ENCODE measurements around the gene TMC4.
"Not testable (repeated sequence)": the region's sequence is repeated elsewhere in the genome, so short reads cannot be mapped to it uniquely, and the experiment has no call there.

Gene TMC4

GRCh38 chr19:54172471-54173358 is at the start of gene TMC4:
Gene TMC4, minus strand, starts transcription at chr19:54173160. Its CDS starts 43 bp downstream, at chr19:54173117.
- DNase-seq (ENCODE audit: extremely low read depth, low read depth) = no peak
- H3K4me3 ChIP-seq (replicated peaks; ENCODE audit: low read depth, low read length) = no peak within 1 kb of the TSS
- no peak for TF ChIP-seq CTCF (IDR thresholded peaks at IDR 0.05; ENCODE audit: low read depth, low read length, missing control alignments)

GRCh38 chr19:54221947-54222346 is 49.0 kb upstream of the TMC4 start:
- H3K4me3 ChIP-seq (replicated peaks; ENCODE audit: low read depth, low read length); DNase-seq (ENCODE audit: extremely low read depth, low read depth): not testable (repeated sequence)

GRCh38 chr19:54219702-54220101 is 46.7 kb upstream of the TMC4 start:
- not testable (repeated sequence) for DNase-seq (ENCODE audit: extremely low read depth, low read depth); H3K4me3 ChIP-seq (replicated peaks; ENCODE audit: low read depth, low read length)

GRCh38 chr19:54218960-54219661 is 46.2 kb upstream of the TMC4 start:
- no peak overlapping the region for H3K4me3 ChIP-seq (replicated peaks; ENCODE audit: low read depth, low read length)
- no peak for DNase-seq (ENCODE audit: extremely low read depth, low read depth)
- no peak for TF ChIP-seq CTCF (IDR thresholded peaks at IDR 0.05; ENCODE audit: low read depth, low read length, missing control alignments)

GRCh38 chr19:54218259-54218658 is 45.3 kb upstream of the TMC4 start:
- DNase-seq (ENCODE audit: extremely low read depth, low read depth) = no peak
- no peak overlapping the region for H3K4me3 ChIP-seq (replicated peaks; ENCODE audit: low read depth, low read length)
- TF ChIP-seq CTCF (IDR thresholded peaks at IDR 0.05; ENCODE audit: low read depth, low read length, missing control alignments) = no peak

GRCh38 chr19:54217517-54218247 is 44.7 kb upstream of the TMC4 start:
- DNase-seq (ENCODE audit: extremely low read depth, low read depth); H3K4me3 ChIP-seq (replicated peaks; ENCODE audit: low read depth, low read length): not testable (repeated sequence)

GRCh38 chr19:54216869-54217268 is 43.9 kb upstream of the TMC4 start:
- no peak for TF ChIP-seq CTCF (IDR thresholded peaks at IDR 0.05; ENCODE audit: low read depth, low read length, missing control alignments)
- DNase-seq (ENCODE audit: extremely low read depth, low read depth) = no peak
- no peak overlapping the region for H3K4me3 ChIP-seq (replicated peaks; ENCODE audit: low read depth, low read length)

- not testable (repeated sequence) for H3K4me3 ChIP-seq (replicated peaks; ENCODE audit: low read depth, low read length); DNase-seq (ENCODE audit: extremely low read depth, low read depth)
Measured at GRCh38 chr19:54214734-54215133, 41.8 kb upstream of the TMC4 start.

GRCh38 chr19:54214217-54214616 is 41.3 kb upstream of the TMC4 start:
- DNase-seq (ENCODE audit: extremely low read depth, low read depth); H3K4me3 ChIP-seq (replicated peaks; ENCODE audit: low read depth, low read length): not testable (repeated sequence)

Measured in HFF-Myc (cell line).